ENCODE measurements around the gene STH. TPM values are rescaled to one million over a fixed set of nuclear protein-coding genes. Genes with fewer than 3 reads are reported as not detected.

Gene STH
- total RNA-seq, 1 donor from 2014 or later: not detected

GRCh38 chr17:46009681-46010596 is 10.9 kb downstream of the STH start:
- H3K36me3 ChIP-seq (ENCODE audit: control insufficient read depth, insufficient read depth, low read length): no peaks in the 10 kb centered on the region
- TF ChIP-seq CTCF (IDR thresholded peaks at IDR 0.05; ENCODE audit: insufficient read depth, low read length, poor library complexity, severe bottlenecking): no peak
- no peak overlapping the region for H3K4me3 ChIP-seq (ENCODE audit: low read depth, low read length)
- no peak for DNase-seq (ENCODE audit: low read depth)
- H3K27me3 ChIP-seq (ENCODE audit: control insufficient read depth, insufficient read depth, low read length): peaks cover 3% of the 10 kb centered on the region

- no peak for TF ChIP-seq CTCF (IDR thresholded peaks at IDR 0.05; ENCODE audit: insufficient read depth, low read length, poor library complexity, severe bottlenecking)
- Histone ChIP-seq H3K27me3 (ENCODE audit: control insufficient read depth, insufficient read depth, low read length) (peaks cover 3% of the 10 kb centered on the region), H3K4me3 (ENCODE audit: low read depth, low read length) (no peak overlapping the region), H3K36me3 (ENCODE audit: control insufficient read depth, insufficient read depth, low read length) (no peaks in the 10 kb centered on the region)
- DNase-seq (ENCODE audit: low read depth): no peak
These were observed 11.6 kb downstream of the STH start for GRCh38 chr17:46010597-46011186.

- no peak for TF ChIP-seq CTCF (IDR thresholded peaks at IDR 0.05; ENCODE audit: insufficient read depth, low read length, poor library complexity, severe bottlenecking)
- DNase-seq (ENCODE audit: low read depth): no peak
- no peak overlapping the region for H3K4me3 ChIP-seq (ENCODE audit: low read depth, low read length)
- H3K36me3 ChIP-seq (ENCODE audit: control insufficient read depth, insufficient read depth, low read length): no peaks in the 10 kb centered on the region
- peaks cover 3% of the 10 kb centered on the region for H3K27me3 ChIP-seq (ENCODE audit: control insufficient read depth, insufficient read depth, low read length)
These were observed 12.9 kb downstream of the STH start for GRCh38 chr17:46011711-46012505.

- TF ChIP-seq CTCF (IDR thresholded peaks at IDR 0.05; ENCODE audit: insufficient read depth, low read length, poor library complexity, severe bottlenecking): no peak
- Histone ChIP-seq H3K4me3 (ENCODE audit: low read depth, low read length) (no peak overlapping the region), H3K36me3 (ENCODE audit: control insufficient read depth, insufficient read depth, low read length) (no peaks in the 10 kb centered on the region), H3K27me3 (ENCODE audit: control insufficient read depth, insufficient read depth, low read length) (peaks cover 3% of the 10 kb centered on the region)
- DNase-seq (ENCODE audit: low read depth): no peak
These were observed 13.5 kb downstream of the STH start for GRCh38 chr17:46012506-46013079.

- Histone ChIP-seq H3K36me3 (ENCODE audit: control insufficient read depth, insufficient read depth, low read length) (no peaks in the 10 kb centered on the region), H3K27me3 (ENCODE audit: control insufficient read depth, insufficient read depth, low read length) (peaks cover 3% of the 10 kb centered on the region), H3K4me3 (ENCODE audit: low read depth, low read length) (no peak overlapping the region)
- no peak for DNase-seq (ENCODE audit: low read depth)
- no peak for TF ChIP-seq CTCF (IDR thresholded peaks at IDR 0.05; ENCODE audit: insufficient read depth, low read length, poor library complexity, severe bottlenecking)
These were observed 14.1 kb downstream of the STH start for GRCh38 chr17:46013127-46013501.

All from kidney epithelial cell (primary cell).